Ishikawa (cell line): ENCODE data around the gene PATJ.

Source experiments
- CEBPB ChIP-seq: IDR thresholded peaks from 2 replicates; pipeline ENCODE4 v1.6.1; 2012
- CREB1 ChIP-seq: IDR thresholded peaks from 2 replicates; pipeline ENCODE4 v1.6.1; 2012; ENCODE audit warnings: low read depth
- EGR1 ChIP-seq: IDR thresholded peaks from 2 replicates; pipeline ENCODE4 v1.6.1; 2012
- EP300 ChIP-seq: IDR thresholded peaks from 2 replicates; pipeline ENCODE4 v1.6.1; 2012; ENCODE audit warnings: borderline replicate concordance
- FOXM1 ChIP-seq: IDR thresholded peaks from 2 replicates; pipeline ENCODE4 v1.6.1; 2012; ENCODE audit warnings: low read depth, borderline replicate concordance
- MAX ChIP-seq: IDR thresholded peaks from 2 replicates; pipeline ENCODE4 v1.6.1; 2012
- NFIC ChIP-seq: IDR thresholded peaks from 2 replicates; pipeline ENCODE4 v1.6.1; 2012
- RAD21 ChIP-seq: IDR thresholded peaks from 2 replicates; pipeline ENCODE4 v1.6.1; 2012; ENCODE audit warnings: low read depth
- REST ChIP-seq: IDR thresholded peaks from 2 replicates; pipeline ENCODE4 v1.6.1; 2012; ENCODE audit warnings: low read depth, mild to moderate bottlenecking
- TAF1 ChIP-seq: IDR thresholded peaks from 2 replicates; pipeline ENCODE4 v1.6.1; 2012; ENCODE audit warnings: low read depth, mild to moderate bottlenecking
- TCF12 ChIP-seq: IDR thresholded peaks from 2 replicates; pipeline ENCODE4 v1.6.1; 2012; ENCODE audit warnings: low read depth
- TEAD4 ChIP-seq: IDR thresholded peaks from 2 replicates; pipeline ENCODE4 v1.6.1; 2012
- USF1 ChIP-seq: IDR thresholded peaks from 2 replicates; pipeline ENCODE4 v1.6.1; 2012
- YY1 ChIP-seq: IDR thresholded peaks from 2 replicates; pipeline ENCODE4 v1.6.1; 2012; ENCODE audit warnings: low read depth
- ZBTB7A ChIP-seq: IDR thresholded peaks from 2 replicates; pipeline ENCODE4 v1.6.1; 2012; ENCODE audit warnings: low read depth

The PATJ gene

GRCh38 chr1:62208087-62208486 is 465.8 kb downstream of the PATJ start:
- TF ChIP-seq TAF1 (no peak), MAX (no peak), EP300 (no peak), CEBPB (no peak), CREB1 (no peak), YY1 (no peak), EGR1 (no peak), REST (no peak), RAD21 (no peak), TEAD4 (no peak), NFIC (no peak), ZBTB7A (no peak), USF1 (no peak), TCF12 (no peak), FOXM1 (no peak)

GRCh38 chr1:62208970-62209369 is 466.7 kb downstream of the PATJ start:
- TF ChIP-seq USF1 (no peak), TAF1 (no peak), EGR1 (no peak), RAD21 (no peak), NFIC (no peak), MAX (no peak), CREB1 (no peak), CEBPB (no peak), YY1 (no peak), TCF12 (no peak), FOXM1 (no peak), EP300 (no peak), REST (no peak), ZBTB7A (no peak), TEAD4 (no peak)

- TF ChIP-seq RAD21 (peak; percentile 23; the same call in 1 of the 2 replicates), ZBTB7A (no peak)
These were observed 467.8 kb downstream of the PATJ start for GRCh38 chr1:62209931-62210595.

GRCh38 chr1:62210960-62211359 is 468.7 kb downstream of the PATJ start:
- TF ChIP-seq TCF12 = no peak
- no peak for TF ChIP-seq TEAD4
- TF ChIP-seq NFIC = no peak
- TF ChIP-seq FOXM1 = no peak
- no peak for TF ChIP-seq CEBPB
- no peak for TF ChIP-seq EP300
- no peak for TF ChIP-seq ZBTB7A
- no peak for TF ChIP-seq YY1
- no peak for TF ChIP-seq REST
- no peak for TF ChIP-seq USF1
- no peak for TF ChIP-seq MAX
- no peak for TF ChIP-seq CREB1
- no peak for TF ChIP-seq TAF1
- no peak for TF ChIP-seq EGR1
- TF ChIP-seq RAD21 = no peak
